ENCODE data around the gene MBOAT1. TPM values are rescaled to one million over a fixed set of nuclear protein-coding genes. Genes with fewer than 3 reads are reported as not detected.

Gene MBOAT1
- polyA plus RNA-seq, 1 donor from 2014 or later, result not detected

GRCh38 chr6:20217891-20218290 lies 5.6 kb upstream of the MBOAT1 start:
- Histone ChIP-seq H3K79me2 (replicated peaks; ENCODE audit: insufficient read depth, low read length) (no peaks in the 10 kb centered on the region), H4K20me1 (ENCODE audit: insufficient read depth) (no peaks in the 10 kb centered on the region), H3K9me3 (ENCODE audit: low read length) (no peaks in the 10 kb centered on the region), H3F3A (ENCODE audit: insufficient read depth, low read length, poor library complexity, severe bottlenecking) (peaks cover 6% of the 10 kb centered on the region), H3K9ac (ENCODE audit: low read length) (no peak overlapping the region), H3K27me3 (ENCODE audit: insufficient read depth, low read depth, low read length) (peaks cover 9% of the 10 kb centered on the region), H3K9me2 (ENCODE audit: insufficient read depth, low read length) (no peaks in the 10 kb centered on the region), H3K4me3 (ENCODE audit: low read length) (no peak overlapping the region), H3K27ac (ENCODE audit: low read length) (no peak overlapping the region), H3K36me3 (ENCODE audit: insufficient read depth, low read length) (no peaks in the 10 kb centered on the region), H2AFZ (ENCODE audit: low read depth, low read length) (no peak overlapping the region), H3K4me2 (ENCODE audit: low read length) (no peak overlapping the region)
- TF ChIP-seq EZH2 (IDR thresholded peaks at IDR 0.05; ENCODE audit: borderline replicate concordance, insufficient read depth, low read length, poor library complexity, severe bottlenecking), result no peak
- no peak for TF ChIP-seq TAF1 (IDR thresholded peaks at IDR 0.05; ENCODE audit: low read depth)
- no peak for TF ChIP-seq RAD21 (conservative IDR thresholded peaks at IDR 0.05)
- no peak for TF ChIP-seq REST (IDR thresholded peaks at IDR 0.05; ENCODE audit: borderline replicate concordance)
- TF ChIP-seq CTCF (IDR thresholded peaks at IDR 0.05; ENCODE audit: poor library complexity, severe bottlenecking), result no peak
- no peak for TF ChIP-seq POLR2AphosphoS5 (IDR thresholded peaks at IDR 0.05)
- TF ChIP-seq EP300 (conservative IDR thresholded peaks at IDR 0.05; ENCODE audit: poor library complexity, severe bottlenecking), result no peak
- TF ChIP-seq SMC3 (conservative IDR thresholded peaks at IDR 0.05; ENCODE audit: poor library complexity), result no peak
- no peak for TF ChIP-seq MXI1 (conservative IDR thresholded peaks at IDR 0.05; ENCODE audit: poor library complexity, severe bottlenecking)

- no peak overlapping the region for H2AFZ ChIP-seq (ENCODE audit: low read depth, low read length)
- TF ChIP-seq EZH2 (IDR thresholded peaks at IDR 0.05; ENCODE audit: borderline replicate concordance, insufficient read depth, low read length, poor library complexity, severe bottlenecking) (no peak), SMC3 (conservative IDR thresholded peaks at IDR 0.05; ENCODE audit: poor library complexity) (no peak), TAF1 (IDR thresholded peaks at IDR 0.05; ENCODE audit: low read depth) (no peak), CTCF (IDR thresholded peaks at IDR 0.05; ENCODE audit: poor library complexity, severe bottlenecking) (no peak), EP300 (conservative IDR thresholded peaks at IDR 0.05; ENCODE audit: poor library complexity, severe bottlenecking) (no peak), REST (IDR thresholded peaks at IDR 0.05; ENCODE audit: borderline replicate concordance) (no peak), POLR2AphosphoS5 (IDR thresholded peaks at IDR 0.05) (no peak), MXI1 (conservative IDR thresholded peaks at IDR 0.05; ENCODE audit: poor library complexity, severe bottlenecking) (no peak), RAD21 (conservative IDR thresholded peaks at IDR 0.05) (no peak)
Observed at GRCh38 chr6:20217324-20217855, 5.1 kb upstream of the MBOAT1 start.

More at GRCh38 chr6:20217324-20217855, 5.1 kb upstream of the MBOAT1 start:
- Histone ChIP-seq H3K9ac (ENCODE audit: low read length) (no peak overlapping the region), H3K27ac (ENCODE audit: low read length) (no peak overlapping the region), H3K36me3 (ENCODE audit: insufficient read depth, low read length) (no peaks in the 10 kb centered on the region), H3K9me2 (ENCODE audit: insufficient read depth, low read length) (no peaks in the 10 kb centered on the region), H3K27me3 (ENCODE audit: insufficient read depth, low read depth, low read length) (peaks cover 11% of the 10 kb centered on the region), H3K9me3 (ENCODE audit: low read length) (no peaks in the 10 kb centered on the region), H3K4me2 (ENCODE audit: low read length) (no peak overlapping the region), H3K4me3 (ENCODE audit: low read length) (no peak overlapping the region), H3F3A (ENCODE audit: insufficient read depth, low read length, poor library complexity, severe bottlenecking) (peaks cover 6% of the 10 kb centered on the region), H4K20me1 (ENCODE audit: insufficient read depth) (no peaks in the 10 kb centered on the region), H3K79me2 (replicated peaks; ENCODE audit: insufficient read depth, low read length) (no peaks in the 10 kb centered on the region)
